MM.1S (cell line): ENCODE data around the gene PHLPP2.

Experiments
- DNase-seq: peaks from one replicate; pipeline ENCODE4 v3.0.0-alpha.2; 2015
- H2AFZ ChIP-seq: fragments of 300-600 bp; sonication (generic); 2 replicates; pipeline ENCODE4 v1.6.0; 2016; ENCODE audit warnings: antibody characterized with exemption, low read length
- H3F3A ChIP-seq: fragments of 300-600 bp; sonication (generic); 2 replicates; pipeline ENCODE4 v1.6.1; 2016; ENCODE audit warnings: mild to moderate bottlenecking, antibody characterized with exemption, low read length, moderate library complexity, mixed read lengths; ENCODE audit not compliant: insufficient read depth
- H3K27ac ChIP-seq: fragments of 300-600 bp; sonication (generic); 2 replicates; pipeline ENCODE4 v1.5.1; 2016; ENCODE audit warnings: mild to moderate bottlenecking, low read length
- H3K27me3 ChIP-seq: fragments of 300-600 bp; sonication (generic); replicated peaks from 2 replicates; pipeline ENCODE4 v1.6.0; 2016; ENCODE audit warnings: low read length; ENCODE audit not compliant: insufficient read depth
- H3K36me3 ChIP-seq: fragments of 300-600 bp; sonication (generic); replicated peaks from 2 replicates; pipeline ENCODE4 v1.6.1; 2016; ENCODE audit warnings: mild to moderate bottlenecking, low read length, mixed read lengths; ENCODE audit not compliant: insufficient read depth
- H3K4me1 ChIP-seq: fragments of 300-600 bp; sonication (generic); 2 replicates; pipeline ENCODE4 v1.6.1; 2016; ENCODE audit warnings: low read length, mixed read lengths
- H3K4me2 ChIP-seq: fragments of 300-600 bp; sonication (generic); 2 replicates; pipeline ENCODE4 v1.6.0; 2016; ENCODE audit warnings: low read depth, low read length
- H3K4me3 ChIP-seq: fragments of 300-600 bp; sonication (generic); 2 replicates; pipeline ENCODE4 v1.5.1; 2016; ENCODE audit warnings: low read length, mixed read lengths
- H3K79me2 ChIP-seq: fragments of 300-600 bp; sonication (generic); 2 replicates; pipeline ENCODE4 v1.6.1; 2016; ENCODE audit warnings: mixed run types, low read length, mixed read lengths
- H3K9ac ChIP-seq: fragments of 300-600 bp; sonication (generic); 2 replicates; pipeline ENCODE4 v1.6.1; 2016; ENCODE audit warnings: low read length, mixed read lengths
- H3K9me2 ChIP-seq: fragments of 300-600 bp; sonication (generic); replicated peaks from 2 replicates; pipeline ENCODE4 v1.6.1; 2016; ENCODE audit warnings: mild to moderate bottlenecking, low read length, mixed read lengths; ENCODE audit not compliant: insufficient read depth
- H3K9me3 ChIP-seq: fragments of 300-600 bp; sonication (generic); replicated peaks from 2 replicates; pipeline ENCODE4 v1.6.1; 2016; ENCODE audit warnings: mild to moderate bottlenecking, low read length, mixed read lengths; ENCODE audit not compliant: insufficient read depth
- H4K20me1 ChIP-seq: fragments of 300-600 bp; sonication (generic); 2 replicates; pipeline ENCODE4 v1.6.1; 2016; ENCODE audit warnings: mild to moderate bottlenecking, low read length, moderate library complexity, mixed read lengths; ENCODE audit not compliant: insufficient read depth
- EZH2 ChIP-seq: fragments of 300-600 bp; sonication (generic); optimal IDR thresholded peaks from 2 replicates; pipeline ENCODE3; 2017; ENCODE audit warnings: low read depth, mild to moderate bottlenecking, antibody characterized with exemption, low read length, mixed read lengths
- EZH2phosphoT487 ChIP-seq: fragments of 300-600 bp; sonication (generic); IDR thresholded peaks from 2 replicates; pipeline ENCODE4 v1.6.1; 2018; ENCODE audit warnings: antibody characterized with exemption, low read length
- TF ChIP-seq, protein P1 (sequence below): fragments of 300-600 bp; sonication (generic); IDR thresholded peaks from 2 replicates; pipeline ENCODE4 v1.5.1; 2016; ENCODE audit warnings: antibody characterized with exemption, low read length, mixed read lengths

The PHLPP2 gene

DNA sequence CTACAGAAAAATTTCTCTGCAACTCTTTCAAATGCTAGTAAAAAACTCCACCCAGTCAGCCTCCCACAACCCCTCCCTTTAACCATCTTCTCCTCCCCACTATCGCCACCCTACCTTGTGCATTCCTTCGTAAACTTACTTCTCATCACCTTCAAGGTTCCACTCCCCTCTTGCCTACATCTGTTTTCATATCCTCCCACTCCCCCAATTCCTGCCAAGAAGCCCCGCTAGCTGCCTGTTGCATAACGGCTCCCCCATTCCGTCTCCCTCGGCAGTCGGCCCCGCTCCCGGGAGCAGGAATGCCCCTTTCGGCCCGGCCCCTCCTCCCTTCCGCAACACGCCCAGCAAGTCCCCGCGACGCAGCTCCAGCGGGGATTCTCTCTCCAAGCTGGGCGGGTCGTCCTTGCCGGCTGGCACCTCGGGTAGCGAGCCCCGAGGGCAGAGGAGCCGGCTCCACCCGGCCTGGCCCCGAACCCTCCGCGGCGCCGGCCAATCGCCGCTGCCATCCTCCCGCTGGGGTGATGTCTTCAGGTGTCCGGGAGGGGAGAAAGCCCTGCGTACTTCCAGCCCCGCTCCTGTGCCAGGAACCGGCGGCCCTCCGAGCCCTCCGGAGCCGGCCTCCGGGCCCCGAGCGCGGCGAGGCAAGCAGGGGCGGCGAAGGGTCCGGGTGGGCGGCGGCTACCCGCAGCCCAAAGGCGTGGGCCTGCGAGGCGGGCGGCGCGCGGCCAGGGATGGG, 1.5 kb downstream of the PHLPP2 start:
- H2AFZ ChIP-seq: peak overlapping the region; percentile 97
- DNase-seq: peak; percentile 67
- peaks cover 24% of the 10 kb centered on the region for H3K4me1 ChIP-seq
- peak overlapping the region; percentile 73 for H3K9ac ChIP-seq
- no peaks in the 10 kb centered on the region for H3K9me3 ChIP-seq
- H3K36me3 ChIP-seq: no peaks in the 10 kb centered on the region
- H3K4me3 ChIP-seq: peak overlapping the region; percentile 73
- peaks cover 37% of the 10 kb centered on the region for H3K79me2 ChIP-seq
- peaks cover 21% of the 10 kb centered on the region for H3F3A ChIP-seq
- peak overlapping the region; percentile 64; the same call in 1 of the 2 replicates for H3K27ac ChIP-seq
- H4K20me1 ChIP-seq: no peaks in the 10 kb centered on the region
- H3K27me3 ChIP-seq: no peaks in the 10 kb centered on the region
- peak overlapping the region; percentile 97 for H3K4me2 ChIP-seq
- TF ChIP-seq EZH2phosphoT487 (no peak), EZH2 (no peak)
- TF ChIP-seq, protein P1, sequence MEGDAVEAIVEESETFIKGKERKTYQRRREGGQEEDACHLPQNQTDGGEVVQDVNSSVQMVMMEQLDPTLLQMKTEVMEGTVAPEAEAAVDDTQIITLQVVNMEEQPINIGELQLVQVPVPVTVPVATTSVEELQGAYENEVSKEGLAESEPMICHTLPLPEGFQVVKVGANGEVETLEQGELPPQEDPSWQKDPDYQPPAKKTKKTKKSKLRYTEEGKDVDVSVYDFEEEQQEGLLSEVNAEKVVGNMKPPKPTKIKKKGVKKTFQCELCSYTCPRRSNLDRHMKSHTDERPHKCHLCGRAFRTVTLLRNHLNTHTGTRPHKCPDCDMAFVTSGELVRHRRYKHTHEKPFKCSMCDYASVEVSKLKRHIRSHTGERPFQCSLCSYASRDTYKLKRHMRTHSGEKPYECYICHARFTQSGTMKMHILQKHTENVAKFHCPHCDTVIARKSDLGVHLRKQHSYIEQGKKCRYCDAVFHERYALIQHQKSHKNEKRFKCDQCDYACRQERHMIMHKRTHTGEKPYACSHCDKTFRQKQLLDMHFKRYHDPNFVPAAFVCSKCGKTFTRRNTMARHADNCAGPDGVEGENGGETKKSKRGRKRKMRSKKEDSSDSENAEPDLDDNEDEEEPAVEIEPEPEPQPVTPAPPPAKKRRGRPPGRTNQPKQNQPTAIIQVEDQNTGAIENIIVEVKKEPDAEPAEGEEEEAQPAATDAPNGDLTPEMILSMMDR: no peak
- no peaks in the 10 kb centered on the region for H3K9me2 ChIP-seq

DNA sequence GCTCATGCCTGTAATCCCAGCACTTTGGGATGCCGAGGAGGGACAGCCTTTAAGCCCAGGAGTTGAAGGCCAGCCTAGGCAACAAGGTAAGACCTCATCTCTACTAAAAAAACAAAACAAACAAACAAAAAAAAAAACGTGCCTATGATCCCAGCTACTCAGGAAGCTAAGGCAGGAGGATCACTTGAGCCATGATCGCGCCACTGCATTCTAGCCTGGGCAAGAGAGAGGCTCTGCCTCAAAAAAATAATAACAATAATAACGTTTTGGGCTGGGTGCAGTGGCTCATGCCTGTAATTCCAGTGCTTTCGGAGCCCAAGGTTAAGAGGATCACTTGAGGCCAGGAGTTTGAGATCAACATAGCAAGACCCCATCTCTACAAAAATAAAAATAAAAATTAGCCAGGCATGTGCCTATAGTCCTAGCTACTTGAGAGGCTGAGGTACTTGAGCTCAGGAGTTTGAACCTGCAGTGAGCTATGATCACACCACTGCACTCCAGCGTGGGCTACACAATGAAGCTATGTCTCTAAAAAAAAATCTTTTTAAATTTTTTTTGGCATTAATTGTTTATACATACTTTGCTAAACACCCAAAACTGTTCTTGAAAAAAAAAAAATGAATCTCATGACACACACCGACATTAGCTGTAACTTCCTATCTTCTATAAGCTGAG, 3.3 kb downstream of the PHLPP2 start:
- H2AFZ ChIP-seq: no peak overlapping the region
- no peaks in the 10 kb centered on the region for H3K9me2 ChIP-seq
- H3K36me3 ChIP-seq: no peaks in the 10 kb centered on the region
- peaks cover 51% of the 10 kb centered on the region for H3K79me2 ChIP-seq
- H3K9me3 ChIP-seq: no peaks in the 10 kb centered on the region
- no peaks in the 10 kb centered on the region for H4K20me1 ChIP-seq
- H3F3A ChIP-seq: peaks cover 21% of the 10 kb centered on the region
- H3K27ac ChIP-seq: no peak overlapping the region
- DNase-seq: no peak
- no peak overlapping the region for H3K4me3 ChIP-seq
- H3K4me1 ChIP-seq: peaks cover 15% of the 10 kb centered on the region
- no peak overlapping the region for H3K4me2 ChIP-seq
- no peaks in the 10 kb centered on the region for H3K27me3 ChIP-seq
- H3K9ac ChIP-seq: no peak overlapping the region
- no peak for TF ChIP-seq EZH2phosphoT487
- TF ChIP-seq, protein P1: no peak
- TF ChIP-seq EZH2: no peak

DNA sequence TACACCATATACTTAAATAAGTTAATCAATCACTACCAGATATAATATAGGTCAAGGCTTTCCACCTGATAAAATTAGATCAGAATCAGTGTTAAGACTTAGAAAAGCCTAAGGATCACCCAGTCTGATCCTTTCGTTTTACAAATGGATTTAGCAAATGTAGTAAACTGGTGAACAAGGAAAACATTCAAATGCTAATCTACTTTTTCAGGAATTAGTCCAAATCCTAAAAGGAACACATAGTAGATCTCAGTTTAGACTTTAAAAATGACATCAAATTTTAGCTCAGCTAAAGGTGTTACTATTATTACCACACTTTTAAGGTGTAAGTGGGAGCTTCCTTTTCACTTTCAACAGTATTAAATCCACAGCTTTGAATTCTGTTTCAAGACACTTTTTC, 12.0 kb downstream of the PHLPP2 start:
- H3K9ac ChIP-seq: peak overlapping the region; percentile 37; the same call in 1 of the 2 replicates
- H3K9me3 ChIP-seq: no peaks in the 10 kb centered on the region
- peaks cover 63% of the 10 kb centered on the region for H3K79me2 ChIP-seq
- no peaks in the 10 kb centered on the region for H3K27me3 ChIP-seq
- H2AFZ ChIP-seq: no peak overlapping the region
- no peaks in the 10 kb centered on the region for H4K20me1 ChIP-seq
- TF ChIP-seq, protein P1: no peak
- no peak for TF ChIP-seq EZH2phosphoT487
- no peak for TF ChIP-seq EZH2
- peaks cover 26% of the 10 kb centered on the region for H3F3A ChIP-seq
- no peak for DNase-seq
- peaks cover 24% of the 10 kb centered on the region for H3K4me1 ChIP-seq
- H3K36me3 ChIP-seq: 0 out of 2 replicates have a peak, but pooled peaks cover 4% of the 10 kb centered on the region
- H3K4me3 ChIP-seq: peak overlapping the region; percentile 41
- no peaks in the 10 kb centered on the region for H3K9me2 ChIP-seq
- H3K4me2 ChIP-seq: peak overlapping the region; percentile 59
- H3K27ac ChIP-seq: peak overlapping the region; percentile 71
